Prostate gland (tissue), 2 donors: Measurements from ENCODE around the gene TMEM181.

Source experiments
- POLR2A ChIP-seq: fragments of 450-650 bp; IDR thresholded peaks from one replicate; pipeline ENCODE4 v1.6.1; 2016; ENCODE audit warnings: antibody characterized with exemption, mild to moderate bottlenecking
- TF ChIP-seq, protein P1 (sequence below), 4 experiments: fragments of 200-600 bp in 2 of 4; fragments of 450-650 bp in 2 of 4; sonication (generic) in 2 of 4; IDR thresholded peaks; 1 replicate in 3 of 4; 2 replicates in 1 of 4; pipeline ENCODE4 v1.5.1; 2016 to 2019; ENCODE audit warnings: antibody characterized with exemption in 4 of 4, mild to moderate bottlenecking in 2 of 4, moderate library complexity in 2 of 4

DNA sequence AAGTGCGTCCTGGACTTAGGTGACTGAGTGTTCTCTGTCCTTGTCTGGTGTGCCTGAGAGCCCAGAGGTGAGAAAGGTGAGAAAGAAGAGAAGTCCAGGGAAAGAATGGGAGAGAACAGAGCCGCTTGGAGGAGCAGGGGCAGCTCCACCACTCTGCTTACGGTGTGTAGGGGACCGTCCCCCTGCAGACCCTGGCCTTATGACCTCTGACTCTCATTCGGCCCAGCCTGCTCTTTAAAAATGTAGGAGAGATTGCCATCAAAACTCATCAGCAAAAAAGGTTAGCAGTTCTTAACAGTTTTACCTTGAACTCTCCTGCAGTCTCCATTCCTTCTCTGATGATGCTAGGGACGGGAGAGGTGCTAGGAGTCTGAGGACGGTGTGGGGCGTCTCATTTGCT is 2.0 kb downstream of the TMEM181 start:
- TF ChIP-seq POLR2A = no peak
- TF ChIP-seq, protein P1, sequence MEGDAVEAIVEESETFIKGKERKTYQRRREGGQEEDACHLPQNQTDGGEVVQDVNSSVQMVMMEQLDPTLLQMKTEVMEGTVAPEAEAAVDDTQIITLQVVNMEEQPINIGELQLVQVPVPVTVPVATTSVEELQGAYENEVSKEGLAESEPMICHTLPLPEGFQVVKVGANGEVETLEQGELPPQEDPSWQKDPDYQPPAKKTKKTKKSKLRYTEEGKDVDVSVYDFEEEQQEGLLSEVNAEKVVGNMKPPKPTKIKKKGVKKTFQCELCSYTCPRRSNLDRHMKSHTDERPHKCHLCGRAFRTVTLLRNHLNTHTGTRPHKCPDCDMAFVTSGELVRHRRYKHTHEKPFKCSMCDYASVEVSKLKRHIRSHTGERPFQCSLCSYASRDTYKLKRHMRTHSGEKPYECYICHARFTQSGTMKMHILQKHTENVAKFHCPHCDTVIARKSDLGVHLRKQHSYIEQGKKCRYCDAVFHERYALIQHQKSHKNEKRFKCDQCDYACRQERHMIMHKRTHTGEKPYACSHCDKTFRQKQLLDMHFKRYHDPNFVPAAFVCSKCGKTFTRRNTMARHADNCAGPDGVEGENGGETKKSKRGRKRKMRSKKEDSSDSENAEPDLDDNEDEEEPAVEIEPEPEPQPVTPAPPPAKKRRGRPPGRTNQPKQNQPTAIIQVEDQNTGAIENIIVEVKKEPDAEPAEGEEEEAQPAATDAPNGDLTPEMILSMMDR (IDR thresholded peaks at IDR 0.05) = no peak
